H54 (cell line): ENCODE results near the gene ACSL5.
"Not testable (repeated sequence)": the region's sequence is repeated elsewhere in the genome, so short reads cannot be mapped to it uniquely, and the experiment has no call there.

Experiments
- DNase-seq: peaks from one replicate; pipeline ENCODE4 v3.0.0; 2011; ENCODE audit warnings: low spot score, mixed read lengths; ENCODE audit not compliant: insufficient read length
- FAIRE-seq: peaks from 3 replicates; lab custom pipeline; 2011; peaks lifted over from hg19 to GRCh38; lab: Jason Lieb, UNC
- POLR2A ChIP-seq: IDR thresholded peaks from 2 replicates; pipeline ENCODE4 v1.6.1; 2011; ENCODE audit warnings: low read depth, mild to moderate bottlenecking, low read length

The ACSL5 gene

DNA sequence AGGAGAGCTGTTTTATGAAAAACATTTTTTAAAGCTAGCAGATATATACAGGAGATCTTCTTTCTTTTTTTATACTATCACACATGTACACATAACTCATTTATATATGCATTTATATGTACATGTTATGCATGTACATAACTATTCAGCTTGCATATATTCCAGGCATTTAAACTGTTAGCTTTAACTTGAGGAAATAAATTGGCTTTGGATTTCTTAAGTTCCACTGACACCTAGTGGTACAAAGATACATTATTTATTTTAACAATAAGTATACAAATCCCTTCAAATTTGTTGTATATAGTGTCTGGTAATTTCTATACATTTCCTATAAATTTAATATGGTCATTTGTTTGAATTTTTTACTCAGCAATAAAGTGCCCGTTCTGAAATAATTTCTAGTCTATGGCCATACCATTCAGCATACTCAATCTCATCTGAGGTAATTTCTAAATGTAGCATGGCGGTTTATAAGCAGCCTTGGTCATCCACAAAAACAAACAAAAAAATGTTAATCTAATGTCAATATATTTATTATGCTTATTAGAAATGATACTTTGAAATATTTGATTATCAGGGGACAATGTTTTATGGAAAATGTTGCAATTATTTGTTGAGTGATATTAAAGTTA, 61.2 kb downstream of the ACSL5 start:
- DNase-seq (no peak), FAIRE-seq (no peak)
- no peak for TF ChIP-seq POLR2A

DNA sequence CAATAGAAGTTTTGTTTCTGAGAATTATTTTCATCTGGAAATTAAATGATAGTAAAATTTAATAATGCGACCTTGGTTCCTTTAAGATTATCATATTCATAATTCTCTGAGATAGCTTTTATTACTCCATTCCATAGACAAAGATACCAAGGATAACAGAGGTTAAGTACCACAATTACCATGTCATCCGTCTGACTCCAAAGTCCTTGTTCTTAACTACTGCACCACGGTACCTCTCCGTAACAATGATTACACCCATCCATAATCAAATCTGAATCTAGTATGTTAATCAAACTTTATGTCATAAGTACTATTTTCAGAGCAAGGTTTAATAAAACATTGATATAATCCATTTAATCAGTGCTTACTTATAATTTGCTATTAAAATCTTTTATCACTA, 64.4 kb downstream of the ACSL5 start:
- no peak for TF ChIP-seq POLR2A
- no peak for DNase-seq
- FAIRE-seq: no peak

DNA sequence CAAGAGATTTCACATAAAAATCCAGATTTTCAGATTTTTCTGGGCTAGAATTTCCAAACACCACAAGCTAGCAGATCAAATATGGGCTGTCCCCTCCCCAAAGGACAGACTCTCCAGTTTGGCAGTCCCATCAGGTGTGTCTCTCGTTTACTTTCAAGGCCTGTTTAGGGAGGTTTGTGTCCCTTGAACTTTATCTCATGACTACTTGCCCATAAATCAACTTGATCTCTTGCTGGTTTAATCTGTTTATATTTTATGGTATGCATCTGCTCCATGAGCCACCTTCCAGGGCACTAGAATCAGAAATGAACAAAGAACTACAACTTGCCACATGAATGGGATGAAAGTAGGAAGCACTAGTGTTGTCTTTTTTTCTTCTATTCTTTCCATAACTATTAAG, 67.6 kb downstream of the ACSL5 start:
- FAIRE-seq (no peak), DNase-seq (no peak)
- no peak for TF ChIP-seq POLR2A

DNA sequence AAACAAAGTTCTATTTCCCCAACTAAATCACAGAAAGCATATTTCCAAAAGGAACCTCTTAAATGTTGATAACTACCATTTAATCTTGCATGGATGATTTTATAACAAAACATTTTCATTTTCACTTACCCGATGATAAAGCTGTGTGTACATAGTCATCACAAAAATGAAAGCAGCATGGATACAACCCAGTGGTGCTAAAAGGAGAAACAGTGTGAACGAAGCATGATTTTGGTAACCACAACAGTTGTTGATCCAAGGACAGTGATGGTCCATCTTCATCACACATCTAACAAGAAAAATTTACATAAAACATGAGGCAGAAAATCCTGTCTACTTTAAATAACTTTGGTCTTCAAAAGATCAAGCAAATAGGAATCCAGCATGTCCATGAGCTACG, 68.1 kb downstream of the ACSL5 start:
- TF ChIP-seq POLR2A: no peak
- DNase-seq (no peak), FAIRE-seq (no peak)

DNA sequence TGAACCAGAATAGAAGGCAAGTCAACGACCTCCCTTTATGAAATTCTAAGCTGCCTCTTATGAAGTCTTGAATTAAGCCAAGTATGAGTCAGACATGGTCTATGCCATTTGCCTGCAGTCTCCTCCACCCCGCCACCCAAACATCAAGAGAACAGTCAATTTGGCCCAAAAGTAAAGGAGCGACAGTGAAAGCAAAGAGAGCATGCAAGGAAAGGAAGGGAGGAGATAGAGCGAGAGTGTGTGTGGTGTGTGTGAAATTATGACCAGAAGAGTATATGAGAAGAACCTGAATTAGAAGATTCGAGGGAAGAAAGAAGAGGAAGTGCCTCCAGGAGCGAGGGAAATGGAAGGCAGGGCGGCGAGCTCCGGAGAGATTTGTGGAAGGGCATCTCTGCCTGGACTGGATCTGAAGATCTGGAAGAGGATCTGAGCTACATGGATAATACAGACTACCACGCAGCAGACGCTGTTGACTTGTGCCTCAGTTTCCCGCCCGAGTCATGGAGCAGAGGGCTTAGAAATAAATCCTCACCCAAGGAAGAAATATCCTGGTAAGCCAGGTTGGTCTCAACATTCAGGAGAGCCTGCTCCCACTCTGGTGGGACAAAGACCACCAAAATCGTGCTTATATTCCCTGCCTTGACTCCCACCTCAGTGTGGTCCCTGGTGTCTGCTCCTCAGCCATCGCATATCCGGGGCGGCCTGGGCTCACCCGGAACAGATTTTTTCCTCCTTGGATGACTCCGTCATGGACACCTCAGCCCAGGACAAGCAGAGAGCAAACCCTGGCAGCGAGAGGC, 72.3 kb downstream of the ACSL5 start:
- FAIRE-seq: no peak
- no peak for TF ChIP-seq POLR2A
- no peak for DNase-seq

DNA sequence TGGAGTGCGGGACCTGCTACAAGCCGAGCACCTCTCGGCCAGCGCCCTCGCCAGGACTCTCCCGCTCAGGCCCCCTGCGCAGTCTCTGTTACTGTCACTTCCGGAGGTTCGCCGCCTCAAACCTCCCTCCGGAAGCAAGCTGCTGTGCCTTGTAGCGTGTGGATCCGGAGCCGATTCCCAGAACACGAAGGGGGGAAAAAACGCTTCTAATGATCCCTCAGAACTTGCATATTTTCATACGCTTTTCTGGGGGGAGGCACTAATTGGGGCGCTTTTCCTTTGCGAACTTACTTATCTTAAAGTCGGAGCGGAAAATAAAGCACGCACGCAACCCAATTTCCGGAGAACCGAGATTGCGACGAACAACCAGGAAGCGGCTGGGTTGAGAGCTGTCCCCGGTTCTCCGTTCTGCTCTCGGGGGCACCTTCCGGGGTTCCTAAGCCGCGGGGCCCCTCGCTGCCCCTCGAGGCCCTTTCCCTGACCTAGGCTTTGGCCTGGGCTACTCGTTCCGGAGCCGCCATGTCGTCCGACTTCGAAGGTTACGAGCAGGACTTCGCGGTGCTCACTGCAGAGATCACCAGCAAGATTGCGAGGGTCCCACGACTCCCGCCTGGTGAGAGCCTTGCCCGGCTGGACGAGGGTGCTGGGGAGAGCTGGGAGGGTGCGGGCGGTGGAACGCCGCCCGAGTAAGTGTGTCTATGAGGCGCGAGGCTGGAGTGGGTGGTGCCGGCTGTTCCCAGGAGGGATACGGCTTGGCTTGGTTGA, 73.1 kb downstream of the ACSL5 start, which contains the start of the genes VTI1A and ZDHHC6:
TSS of gene VTI1A (plus strand) at position 361 of the 765 bp plus-strand sequence. CDS start at position 520, 159 bp downstream.
TSS of gene ZDHHC6 (minus strand) at position 60 of the 765 bp plus-strand sequence. CDS start 1,478 bp downstream, outside the sequence.
- DNase-seq: peak; percentile 60
- peak; percentile 94 for TF ChIP-seq POLR2A
- no peak for FAIRE-seq

DNA sequence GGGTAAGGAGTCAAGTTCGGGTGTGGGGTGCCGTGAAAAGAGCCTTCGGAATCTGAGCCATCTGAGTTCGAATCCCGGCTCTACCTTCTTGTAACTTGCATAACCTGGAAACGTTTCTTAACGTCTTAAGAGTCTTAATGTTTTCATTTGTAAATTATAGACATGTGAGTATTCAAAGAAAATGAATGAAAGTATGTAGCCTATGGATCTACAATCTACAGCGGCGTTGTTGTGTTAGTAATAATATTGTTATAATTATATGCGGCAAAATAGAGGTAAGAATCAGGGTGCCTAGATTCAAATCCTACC, 73.7 kb downstream of the ACSL5 start:
- no peak for FAIRE-seq
- DNase-seq: no peak

DNA sequence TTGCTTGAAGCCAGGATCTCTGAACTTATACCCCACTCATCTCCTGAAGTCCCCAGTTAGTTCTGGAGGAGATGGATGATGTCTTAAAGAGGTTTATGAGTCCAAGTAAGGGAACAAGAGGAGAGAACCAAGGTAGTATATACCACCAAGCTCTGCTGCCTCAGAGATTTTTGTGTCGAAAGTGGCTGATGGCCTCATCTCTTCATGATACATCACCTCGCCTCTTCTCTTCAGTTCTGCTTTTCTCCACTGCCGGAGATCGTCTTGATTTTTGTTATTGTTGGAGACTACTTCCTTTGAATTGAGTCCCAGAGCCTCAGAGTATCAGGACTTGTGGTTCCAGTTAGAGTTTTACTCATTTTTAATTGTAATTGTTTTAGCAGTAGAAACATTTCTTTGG, 75.0 kb downstream of the ACSL5 start:
- no peak for FAIRE-seq
- no peak for DNase-seq
- TF ChIP-seq POLR2A: no peak

More for the DNA sequence above, 73.7 kb downstream of the ACSL5 start:
- TF ChIP-seq POLR2A: no peak

DNA sequence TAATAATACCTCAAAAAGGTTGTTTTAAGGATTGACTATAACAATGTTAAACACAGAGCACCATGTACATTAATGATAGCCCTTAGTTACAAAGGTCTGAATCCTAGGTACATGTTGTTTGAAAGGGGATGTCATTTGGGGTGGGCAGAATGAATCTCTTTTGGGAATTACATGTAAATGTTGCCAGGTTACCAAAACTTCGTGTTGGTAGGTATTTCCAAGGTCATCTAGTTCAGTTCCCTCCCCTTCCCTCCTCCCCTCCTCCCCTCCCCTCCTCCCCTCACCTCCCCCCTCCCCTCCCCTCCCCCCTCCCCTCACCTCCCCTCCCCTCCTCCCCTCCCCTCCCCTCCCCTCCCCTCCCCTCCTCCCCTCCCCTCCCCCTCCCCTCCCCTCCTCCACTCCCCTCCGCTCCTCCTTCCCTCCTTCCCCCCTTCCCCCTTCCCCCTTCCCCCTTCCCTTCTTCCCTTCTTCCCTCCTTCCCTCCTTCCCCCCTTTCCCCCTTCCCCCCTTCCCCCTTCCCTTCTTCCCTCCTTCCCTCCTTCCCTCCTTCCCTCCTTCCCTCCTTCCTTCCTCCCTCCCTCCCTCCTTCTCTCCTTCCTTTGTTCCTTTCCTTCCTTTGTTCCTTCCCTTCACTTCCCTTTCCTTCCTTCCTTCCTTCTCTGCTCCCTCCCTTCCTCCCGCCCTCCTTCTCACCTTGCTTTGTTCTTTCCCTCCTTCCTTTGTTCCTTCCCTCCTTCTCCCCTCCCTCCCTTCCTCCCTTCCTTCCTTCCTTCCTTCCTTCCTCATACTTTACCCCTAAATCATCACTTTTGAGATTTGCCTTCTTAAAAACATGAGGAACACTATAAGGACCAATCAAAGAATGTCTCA, 81.2 kb downstream of the ACSL5 start:
- DNase-seq (no peak), FAIRE-seq (peak; percentile 50)
- TF ChIP-seq POLR2A: no peak

DNA sequence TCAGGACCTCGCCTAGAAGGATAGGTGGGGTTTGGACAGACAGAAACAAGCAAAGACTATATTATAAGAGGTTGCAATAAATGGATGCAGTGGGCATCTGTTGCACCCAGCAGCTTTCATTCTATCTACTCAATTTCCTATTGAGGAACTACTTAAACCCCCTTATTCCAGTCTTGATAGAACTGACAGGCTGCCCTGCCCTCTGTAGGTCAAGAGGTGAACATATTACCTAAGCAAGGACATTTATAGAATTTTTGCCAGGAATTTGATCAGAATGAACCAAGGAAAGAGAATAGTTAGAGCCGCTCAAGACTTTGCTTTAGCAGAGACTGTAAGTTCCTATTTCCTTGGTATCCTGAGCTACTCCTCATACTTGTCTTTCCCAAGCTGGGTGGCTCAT, 82.6 kb downstream of the ACSL5 start:
- DNase-seq: no peak
- no peak for TF ChIP-seq POLR2A
- FAIRE-seq: no peak

DNA sequence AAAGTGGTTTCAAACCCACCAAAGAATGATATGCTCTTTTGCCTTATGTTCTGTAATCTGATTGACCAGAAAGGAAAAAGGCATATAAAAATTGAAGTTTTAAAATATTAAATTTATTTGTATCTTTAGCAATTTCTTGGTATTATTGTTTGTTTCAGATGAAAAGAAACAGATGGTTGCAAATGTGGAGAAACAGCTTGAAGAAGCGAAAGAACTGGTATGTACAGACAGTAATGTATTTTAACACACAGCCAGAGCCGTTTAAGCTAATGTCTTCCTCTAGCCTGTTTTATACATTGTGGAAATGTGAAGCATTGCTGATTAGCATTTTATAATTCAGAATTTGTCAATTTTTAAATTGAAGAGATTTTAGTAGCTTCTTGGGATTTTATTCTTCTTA, 86.5 kb downstream of the ACSL5 start:
- DNase-seq: no peak
- TF ChIP-seq POLR2A: no peak
- no peak for FAIRE-seq

DNA sequence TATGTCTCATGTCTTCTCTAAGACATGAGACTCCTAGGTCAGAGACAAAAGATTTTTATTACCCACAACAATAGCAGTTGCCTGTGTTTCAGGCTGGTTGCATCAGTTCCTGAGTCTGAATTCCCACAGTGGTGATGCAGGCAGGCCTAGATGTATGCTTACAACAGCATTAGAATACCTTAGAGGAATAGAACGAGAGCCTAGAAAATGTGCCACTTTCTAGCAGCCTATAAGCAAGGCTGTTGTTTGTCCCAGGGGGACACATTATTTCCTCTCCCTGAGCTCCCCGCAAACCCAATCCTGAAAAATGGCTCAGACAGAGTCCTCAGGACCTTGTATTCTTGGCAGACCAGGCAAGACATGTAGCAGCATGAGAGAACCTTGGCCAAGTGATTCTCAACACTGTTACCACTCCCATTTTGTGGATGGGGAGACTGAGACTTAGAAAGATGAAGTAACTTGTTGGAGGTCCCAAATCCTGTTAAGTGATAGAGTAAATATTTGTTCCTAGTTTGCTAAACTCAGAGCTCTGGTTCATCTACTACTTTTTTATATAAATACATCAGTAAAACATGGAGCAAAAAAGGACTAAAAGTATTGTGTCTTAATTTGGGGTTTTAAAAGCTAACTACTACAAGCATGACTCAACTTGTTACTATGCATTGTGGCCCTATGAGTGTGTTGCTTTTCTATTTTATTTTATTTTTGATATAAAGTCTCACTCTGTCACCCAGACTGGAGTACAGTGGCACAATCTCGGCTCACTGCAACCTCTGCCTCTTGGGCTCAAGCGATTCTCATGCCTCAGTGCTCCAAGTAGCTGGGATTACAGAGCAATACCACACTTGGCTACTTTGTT, 87.3 kb downstream of the ACSL5 start:
- TF ChIP-seq POLR2A: no peak
- FAIRE-seq (no peak), DNase-seq (no peak)

DNA sequence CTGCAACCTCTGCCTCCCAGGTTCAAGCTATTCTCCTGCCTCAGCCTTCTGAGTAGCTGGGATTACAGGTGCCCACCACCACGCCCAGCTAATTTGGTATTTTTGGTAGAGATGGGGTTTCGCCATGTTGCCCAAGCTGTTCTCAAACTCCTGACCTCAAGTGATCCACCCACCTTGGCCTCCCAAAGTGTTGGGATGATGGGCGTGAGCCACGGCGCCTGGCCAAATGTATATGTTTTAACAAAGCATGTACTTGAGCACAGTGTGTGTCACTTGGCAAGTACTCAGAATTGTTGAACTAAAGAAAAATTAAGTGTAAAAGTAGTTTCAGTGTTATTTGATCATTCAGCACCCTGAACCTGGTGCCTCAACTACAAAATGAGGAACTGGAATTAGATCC, 90.2 kb downstream of the ACSL5 start:
- FAIRE-seq, DNase-seq: not testable (repeated sequence)
